GM21381 (cell line): ENCODE measurements around the gene ALDOC.

Experiments
- ATAC-seq: cut with Tn5 transposase; IDR thresholded peaks from one replicate; pipeline ENCODE4 v1.9.1; 2021; ENCODE audit warnings: mild to moderate bottlenecking, moderate library complexity; ENCODE audit not compliant: unreplicated experiment

The ALDOC gene

DNA sequence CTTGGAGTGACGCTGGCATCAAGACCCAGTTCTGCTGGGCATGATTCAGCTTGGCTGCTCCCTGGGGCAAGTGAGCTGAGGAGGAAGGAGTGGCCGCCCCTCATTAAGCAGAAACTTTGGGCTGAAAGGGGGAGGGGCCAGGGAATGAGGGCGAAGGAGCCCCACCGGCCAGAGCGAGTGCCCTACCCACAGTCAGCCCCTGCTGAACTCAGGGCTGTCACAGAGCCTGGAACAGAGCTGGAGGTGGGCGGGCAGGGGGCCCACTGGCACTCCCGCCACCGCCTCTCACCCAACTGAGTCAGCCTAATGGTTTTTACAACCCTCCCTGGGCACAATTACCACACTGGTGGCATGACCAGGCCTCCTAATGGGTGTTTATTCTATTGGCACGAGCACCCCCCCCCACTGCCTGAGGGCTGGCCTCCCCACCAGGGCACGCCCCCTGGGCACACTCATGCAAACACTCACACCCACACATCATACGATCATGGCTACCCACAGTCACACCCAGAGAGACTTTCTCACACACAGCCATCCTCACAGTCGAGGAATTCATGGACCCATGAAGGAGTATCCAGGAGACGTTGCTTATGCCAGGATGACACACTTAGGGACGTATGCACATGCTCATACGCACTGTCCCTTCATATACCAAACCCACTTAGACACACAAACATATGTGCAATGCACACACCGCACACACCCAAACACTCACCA, 43.4 kb downstream of the ALDOC start:
- ATAC-seq, result no peak

DNA sequence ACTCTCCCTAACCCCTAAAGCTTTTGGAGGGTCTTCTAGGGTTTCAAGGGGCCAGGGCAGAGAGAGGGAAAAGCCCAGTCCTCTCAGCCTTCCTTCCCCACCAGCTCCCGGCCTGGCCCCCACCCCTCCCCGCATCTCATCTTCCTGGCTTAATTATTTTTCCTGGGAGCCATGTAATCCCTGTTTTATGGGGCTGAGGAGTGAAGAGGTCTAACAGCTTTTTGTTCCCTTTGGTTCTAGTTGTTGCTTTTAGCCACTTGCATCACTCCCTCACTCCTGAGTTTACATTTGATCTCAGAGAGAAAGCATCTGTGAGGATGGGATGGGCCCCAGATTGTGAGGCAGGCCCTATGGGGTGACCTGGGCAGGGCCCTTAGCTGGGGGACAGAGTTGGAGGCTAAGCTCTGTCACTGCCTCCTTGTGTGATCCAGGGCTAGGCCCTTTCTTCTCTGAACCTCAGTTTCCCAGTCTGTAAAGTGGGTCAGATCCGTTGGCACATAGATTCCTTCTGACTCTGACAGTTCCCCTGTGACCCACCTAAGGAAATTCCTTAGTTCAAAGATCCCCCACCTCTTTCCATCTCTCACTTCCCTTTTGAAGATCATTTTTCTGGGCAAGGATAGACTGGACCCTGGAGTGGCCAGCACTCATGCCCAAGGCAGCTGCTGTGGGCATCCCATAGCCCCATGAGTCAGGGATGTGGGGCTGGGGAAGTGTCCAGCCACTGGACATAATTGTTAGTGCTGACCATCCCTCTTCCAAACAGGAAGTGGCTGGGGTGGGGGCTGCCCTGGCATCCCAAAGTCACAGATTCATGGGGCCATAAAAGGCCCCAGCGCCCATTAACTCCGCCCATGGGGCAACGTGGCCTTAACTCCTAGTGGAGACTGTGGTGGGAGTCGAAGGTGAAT, 44.4 kb downstream of the ALDOC start:
- ATAC-seq, result no peak

DNA sequence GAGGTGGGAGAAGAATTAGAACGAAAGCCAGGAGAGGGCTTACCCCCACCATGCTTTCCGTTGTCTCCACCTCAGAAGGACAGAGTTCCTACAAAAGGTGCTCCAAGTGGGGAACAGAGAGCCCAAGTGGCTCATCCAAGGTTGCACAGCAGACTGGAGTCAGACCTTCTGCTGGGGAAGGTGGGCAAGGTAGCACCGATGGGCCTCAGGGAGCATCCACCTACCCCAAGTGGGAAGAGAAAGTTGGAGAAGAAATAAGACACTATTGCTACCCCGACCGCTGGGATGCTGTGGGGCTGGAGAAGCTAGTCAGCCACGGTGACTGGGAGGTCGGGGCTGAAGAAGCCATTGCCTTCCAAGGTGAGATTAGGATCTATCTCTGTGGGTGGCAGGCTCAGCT, 45.8 kb downstream of the ALDOC start:
- no peak for ATAC-seq

DNA sequence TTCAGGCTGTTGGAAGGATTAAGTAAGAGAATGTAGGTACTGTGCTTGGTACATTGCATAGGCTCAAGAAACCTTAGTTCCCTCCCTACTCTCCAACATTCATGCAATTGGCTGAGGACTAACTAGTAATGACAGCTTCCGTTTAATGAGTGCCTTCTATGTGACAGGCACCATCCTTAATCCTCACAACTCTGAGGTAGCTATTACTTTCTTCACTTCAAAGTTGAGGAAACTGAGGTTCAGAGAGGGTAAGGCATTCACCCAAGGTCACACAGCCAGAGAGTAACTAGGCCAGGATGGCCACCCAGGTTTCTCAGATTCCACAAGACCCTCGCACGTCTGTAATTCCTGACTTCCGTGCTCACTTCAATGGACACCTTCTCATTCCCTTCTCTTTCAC, 46.4 kb downstream of the ALDOC start:
- no peak for ATAC-seq

DNA sequence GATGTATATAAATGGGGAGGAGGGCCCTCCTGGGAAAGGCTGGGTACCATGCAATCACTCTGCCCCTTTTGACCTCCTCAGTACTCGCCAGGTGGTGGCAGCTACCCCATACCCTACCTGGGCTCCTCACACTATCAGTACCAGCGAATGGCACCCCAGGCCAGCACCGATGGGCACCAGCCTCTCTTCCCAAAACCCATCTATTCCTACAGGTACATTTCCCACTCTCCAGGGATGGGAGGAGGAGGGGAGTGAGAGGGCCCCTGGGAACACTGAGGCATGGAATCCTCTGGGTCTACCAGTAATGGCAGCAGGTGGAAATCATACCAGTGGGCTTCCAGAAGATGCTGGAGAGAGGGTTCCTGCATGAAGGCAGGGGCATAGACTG, 47.7 kb downstream of the ALDOC start:
- no peak for ATAC-seq

DNA sequence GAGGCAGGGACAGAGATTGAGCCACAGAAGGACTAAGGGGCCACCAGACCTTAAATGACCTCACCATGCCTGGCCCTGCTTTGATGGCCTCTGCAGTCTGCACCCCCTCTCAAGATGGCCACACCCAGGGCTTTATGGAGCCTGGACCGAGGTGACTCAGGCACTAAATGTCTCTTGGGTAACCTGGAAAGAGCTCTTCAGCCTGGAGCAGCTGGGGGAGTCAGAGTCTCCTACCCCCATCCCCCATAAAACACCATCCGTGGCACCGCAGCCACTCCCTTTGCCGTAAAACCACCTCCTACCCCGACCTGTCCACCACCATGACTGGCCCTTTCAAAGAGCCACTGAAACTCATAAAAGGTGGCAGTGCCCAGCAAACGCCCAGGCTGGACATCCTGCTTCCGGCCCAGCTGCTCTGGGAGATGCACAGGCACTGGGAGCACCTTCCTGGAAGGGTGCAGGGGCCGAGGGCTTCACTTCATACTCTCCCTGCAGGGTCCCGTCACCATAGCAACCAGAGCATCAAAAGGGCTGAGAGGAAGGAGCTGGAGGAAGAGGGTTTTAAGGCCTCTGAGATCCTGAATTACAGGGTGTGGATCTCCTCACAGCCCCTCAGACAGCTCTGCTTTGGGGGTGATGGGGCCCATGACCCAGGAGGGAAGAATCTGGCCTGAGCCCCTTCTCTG, 48.2 kb downstream of the ALDOC start:
- ATAC-seq, result no peak

DNA sequence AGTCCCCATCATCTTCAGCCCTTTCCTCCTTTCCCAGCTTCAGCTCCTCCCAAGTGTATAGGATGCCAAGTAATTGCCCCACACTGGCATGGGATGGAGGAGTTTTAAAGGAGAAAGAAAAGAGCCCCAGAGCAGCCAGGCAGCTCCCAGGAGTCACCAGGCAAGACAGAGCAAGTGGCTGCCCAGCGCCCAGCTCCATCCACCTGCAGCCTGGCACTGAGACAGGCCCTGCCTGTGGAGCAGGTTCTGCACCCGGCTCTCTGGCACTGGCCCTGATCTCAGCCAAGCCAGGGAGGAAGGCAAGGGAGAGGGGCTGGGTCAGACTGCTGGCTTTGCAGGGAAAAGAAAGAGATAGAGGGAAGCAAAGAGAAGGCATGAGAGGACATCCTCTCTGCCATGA, 48.8 kb downstream of the ALDOC start:
- ATAC-seq, result no peak

DNA sequence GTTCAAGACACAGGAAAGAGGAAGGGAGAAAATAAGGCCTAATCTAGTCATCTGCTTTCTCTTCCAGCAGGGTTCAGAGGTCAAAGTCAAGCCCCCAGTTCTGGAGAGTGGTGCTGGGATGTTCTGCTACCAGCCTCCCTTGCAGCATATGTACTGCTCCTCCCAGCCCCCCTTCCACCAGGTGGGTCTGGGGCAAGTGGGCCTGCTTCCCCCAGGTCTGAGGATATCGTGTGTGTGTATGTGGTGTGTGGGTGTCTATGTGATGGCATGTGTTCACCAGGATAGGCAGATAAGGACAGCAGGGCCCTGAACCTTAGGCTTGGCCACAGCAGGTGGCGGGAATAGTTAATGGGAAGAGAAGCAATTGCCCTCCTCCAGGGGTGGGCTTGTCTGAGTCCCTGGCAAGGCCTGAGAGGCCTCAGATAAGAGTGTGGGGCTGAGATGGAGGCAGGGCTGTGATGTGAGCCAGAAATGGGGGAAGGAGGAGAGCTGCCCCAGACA, 49.5 kb downstream of the ALDOC start:
- ATAC-seq, result no peak

DNA sequence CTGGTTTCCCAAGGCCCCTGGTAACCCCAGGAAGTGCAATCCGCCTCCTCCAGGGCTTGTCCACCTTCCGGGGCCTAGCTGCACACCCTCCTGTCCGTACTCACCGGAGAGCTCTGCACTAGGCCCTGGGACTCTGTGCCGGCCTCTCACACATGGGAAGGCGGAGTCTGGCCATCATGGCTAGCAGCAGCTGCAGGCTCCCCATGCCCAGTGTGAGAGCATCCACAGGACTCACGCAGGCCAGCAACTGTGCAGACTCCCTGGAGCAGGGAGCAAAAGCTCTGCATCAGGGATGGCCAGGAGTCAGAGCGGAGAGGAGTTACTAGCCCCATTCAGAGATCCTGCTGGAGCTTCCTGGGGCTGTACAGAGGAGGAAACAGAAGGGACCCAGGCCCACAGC, 50.3 kb downstream of the ALDOC start:
- no peak for ATAC-seq

DNA sequence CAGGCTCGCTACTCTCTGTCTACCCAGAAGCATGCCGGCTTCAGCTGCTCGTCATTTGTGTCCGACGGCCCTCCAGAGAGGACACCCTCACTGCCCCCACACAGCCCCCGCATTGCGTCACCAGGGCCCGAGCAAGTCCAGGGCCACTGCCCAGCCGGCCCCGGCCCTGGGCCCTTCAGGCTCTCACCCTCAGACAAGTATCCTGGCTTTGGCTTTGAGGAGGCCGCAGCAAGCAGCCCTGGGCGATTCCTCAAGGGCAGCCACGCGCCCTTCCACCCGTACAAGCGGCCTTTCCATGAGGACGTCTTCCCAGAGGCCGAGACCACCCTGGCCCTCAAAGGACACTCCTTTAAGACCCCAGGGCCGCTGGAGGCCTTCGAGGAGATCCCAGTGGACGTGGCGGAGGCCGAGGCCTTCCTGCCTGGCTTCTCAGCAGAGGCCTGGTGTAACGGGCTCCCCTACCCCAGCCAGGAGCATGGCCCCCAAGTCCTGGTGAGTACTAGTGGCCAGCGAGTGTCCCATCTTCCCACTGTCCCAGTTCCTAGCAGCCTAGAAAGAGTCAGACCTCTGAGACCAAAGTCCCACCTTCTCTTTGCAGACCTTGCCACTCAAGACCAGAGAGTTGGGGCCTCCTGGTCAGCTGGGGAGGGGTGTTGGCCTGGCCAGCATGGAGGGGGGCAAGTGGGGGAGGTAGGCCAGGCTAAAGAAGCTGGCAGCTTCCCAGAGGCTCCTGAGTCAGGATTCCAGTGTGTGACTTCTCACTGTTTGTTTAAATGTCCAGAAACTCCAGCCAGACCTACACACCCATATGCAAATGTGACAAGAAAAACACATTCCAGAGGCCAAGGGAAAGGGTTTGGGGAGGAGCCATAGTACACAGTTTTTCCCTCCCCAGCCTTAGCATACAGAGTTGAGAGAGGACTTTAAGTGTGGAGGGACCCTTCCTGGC, 51.9 kb downstream of the ALDOC start:
- ATAC-seq, result no peak

DNA sequence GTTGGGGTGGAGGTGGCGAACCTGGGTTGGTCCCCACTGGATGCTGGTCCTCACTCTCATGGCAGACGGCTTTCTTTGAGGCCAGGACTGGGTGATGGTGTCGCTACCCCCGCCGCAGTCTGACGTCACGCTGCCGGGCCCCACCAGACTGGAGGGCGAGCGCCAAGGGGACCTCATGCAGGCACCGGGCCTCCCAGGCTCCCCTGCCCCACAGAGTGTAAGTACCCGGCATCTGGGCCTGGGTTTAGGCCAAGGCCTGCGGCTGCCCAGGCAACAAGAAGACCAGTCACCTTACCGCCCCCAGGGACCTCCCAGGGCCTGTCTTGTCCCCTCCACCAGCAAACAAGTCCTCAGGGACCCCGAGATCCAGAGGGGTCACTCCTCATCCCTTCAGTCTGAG, 52.8 kb downstream of the ALDOC start:
- ATAC-seq, result no peak

DNA sequence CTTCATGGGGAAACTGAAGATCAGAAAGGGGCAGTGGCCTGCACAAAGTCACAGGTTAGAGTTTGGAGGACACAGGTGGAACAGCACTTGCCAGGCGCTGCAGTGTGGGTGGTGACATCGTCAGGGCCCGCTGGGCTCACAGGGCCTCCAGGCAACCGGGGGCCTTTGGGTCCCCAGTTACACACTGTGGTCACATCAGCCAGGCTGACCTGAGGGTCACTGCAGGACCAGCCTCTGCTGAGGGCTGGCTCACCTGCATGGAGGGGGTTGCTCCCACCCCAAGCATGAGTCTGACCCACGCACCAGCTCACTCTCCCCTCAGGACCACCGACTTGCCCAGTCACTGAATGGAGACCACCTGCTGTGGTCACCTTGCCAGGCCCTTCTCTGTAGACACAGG, 53.5 kb downstream of the ALDOC start:
- ATAC-seq, result no peak
